ENCODE results near the gene FAHD2A. TPM values are rescaled to one million over a fixed set of nuclear protein-coding genes. Genes with fewer than 3 reads are reported as not detected.
"Not testable (repeated sequence)": the region's sequence is repeated elsewhere in the genome, so short reads cannot be mapped to it uniquely, and the experiment has no call there.

Gene FAHD2A
- total RNA-seq, 1 donor from 2014 or later: 42.2 TPM

DNA sequence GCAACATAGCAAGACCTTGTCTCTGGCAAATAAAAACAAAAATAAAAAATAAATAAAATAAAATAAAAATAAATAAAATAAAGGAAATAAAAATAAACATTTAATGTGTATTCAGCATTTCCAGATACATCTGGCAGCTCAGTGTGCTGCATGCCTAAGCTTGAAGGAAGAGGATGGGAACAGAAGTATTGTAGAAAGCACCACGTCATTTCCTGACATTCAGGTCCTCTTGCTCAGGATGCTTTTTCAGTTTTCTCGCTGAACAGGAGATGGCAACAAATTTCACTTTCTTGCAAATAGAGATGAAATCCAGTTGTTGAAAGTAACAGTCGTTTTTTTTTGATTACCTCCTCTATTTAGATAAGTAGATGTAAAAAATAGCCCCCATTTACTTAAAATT lies 60.8 kb downstream of the FAHD2A start:
- not testable (repeated sequence) for H3K9me3 Mint-ChIP-seq; H3K4me3 Mint-ChIP-seq; DNase-seq (ENCODE audit: low read depth, low spot score); H3K36me3 Mint-ChIP-seq (ENCODE audit: low read depth); H3K27ac Mint-ChIP-seq (ENCODE audit: unreplicated experiment); H3K4me1 Mint-ChIP-seq; H3K27me3 Mint-ChIP-seq (ENCODE audit: low read depth)

Other genes starting within 250 kb of the FAHD2A start
- gene ZNF514, start 242.9 kb upstream of the FAHD2A start, total RNA-seq: 22.6 and 28.0 TPM in 2 replicates
- gene ZNF2, start 236.9 kb upstream of the FAHD2A start, total RNA-seq: 6.3 and 7.0 TPM in 2 replicates
- 18.9 and 20.2 TPM in 2 replicates for gene ZNF892, start 195.2 kb upstream of the FAHD2A start, total RNA-seq
- gene PROM2, start 128.3 kb upstream of the FAHD2A start, total RNA-seq: 1.8 and 2.7 TPM in 2 replicates
- 2.9 and 4.1 TPM in 2 replicates for gene KCNIP3, start 105.4 kb upstream of the FAHD2A start, total RNA-seq
- gene TRIM43B, start 82.0 kb downstream of the FAHD2A start, total RNA-seq: not detected in 2 replicates
- gene TRIM43, start 189.3 kb downstream of the FAHD2A start, total RNA-seq: not detected in 2 replicates

All from neural crest cell (in vitro differentiated cells).